Inflammatory macrophage (primary cell): Measurements from ENCODE around the gene GUF1.
A peak's percentile ranks its signal among the peaks of the same experiment; 100 is the strongest.
"Not testable (repeated sequence)": the region's sequence is repeated elsewhere in the genome, so short reads cannot be mapped to it uniquely, and the experiment has no call there.

Experiments
- DNase-seq, 2 donors: peaks; one replicate each; pipeline ENCODE4 v3.0.0-alpha.2; 2020 to 2022

The GUF1 gene

DNA sequence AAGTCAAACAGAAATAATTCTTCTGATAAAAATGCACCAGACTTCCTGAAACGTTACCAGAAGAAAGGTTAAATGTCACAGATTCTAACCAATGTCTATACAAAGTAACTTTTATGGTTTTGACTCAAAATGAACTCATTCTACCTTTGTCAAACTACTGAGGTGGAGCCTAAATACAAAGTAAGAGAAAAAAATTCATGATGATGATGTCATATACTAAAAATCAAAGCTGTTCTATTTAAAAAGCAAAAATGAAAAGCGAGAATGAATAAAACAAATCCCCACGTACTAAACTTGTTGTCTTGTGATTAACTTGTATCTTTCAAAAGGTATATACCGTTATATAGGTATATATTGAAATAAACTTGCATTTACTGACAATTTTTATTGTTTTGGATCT, 26.5 kb downstream of the GUF1 start:
- DNase-seq = no peak

- no peak for DNase-seq
These were observed 34.9 kb downstream of the GUF1 start for GRCh38 chr4:44713125-44713524.

DNA sequence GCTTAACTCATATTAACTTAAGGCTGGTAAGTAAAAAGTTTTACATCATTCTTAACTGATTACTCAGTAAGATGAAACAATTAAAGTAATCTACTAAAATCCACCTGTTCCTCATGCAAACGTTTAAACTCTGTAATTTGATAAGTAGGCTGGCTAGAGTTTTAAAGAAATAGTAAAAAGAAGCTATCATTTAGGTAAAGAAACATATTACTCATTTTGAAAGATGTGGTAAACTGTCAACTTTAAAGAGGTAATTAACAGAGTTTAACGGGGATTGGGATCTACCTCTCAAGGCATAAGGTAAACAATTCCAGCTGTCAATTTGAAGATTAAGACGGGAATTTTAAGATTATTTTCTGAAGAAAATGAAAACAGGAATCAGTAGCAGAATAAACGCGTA, 38.4 kb downstream of the GUF1 start:
- DNase-seq = no peak

DNA sequence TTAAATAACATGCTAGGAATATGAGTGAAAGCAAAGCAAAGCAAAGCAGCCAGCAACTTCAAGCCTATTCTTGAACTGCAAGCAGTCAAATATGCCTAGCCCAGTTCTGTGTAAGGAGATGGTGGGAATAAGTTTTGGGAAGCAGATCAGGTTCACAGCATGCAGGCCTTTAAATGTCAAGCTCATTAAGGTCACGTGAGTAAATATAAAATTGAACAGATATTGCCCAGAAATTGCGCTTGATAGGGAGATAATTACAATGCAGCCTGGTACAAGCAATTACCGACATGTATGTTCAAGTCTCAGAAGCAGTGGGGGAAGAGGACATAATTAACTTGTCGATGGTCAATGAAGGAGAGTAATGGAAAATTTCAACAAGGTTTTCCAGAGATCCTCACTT, 42.2 kb downstream of the GUF1 start:
- no peak for DNase-seq

GRCh38 chr4:44722001-44722400, 43.8 kb downstream of the GUF1 start:
- DNase-seq = no peak

DNA sequence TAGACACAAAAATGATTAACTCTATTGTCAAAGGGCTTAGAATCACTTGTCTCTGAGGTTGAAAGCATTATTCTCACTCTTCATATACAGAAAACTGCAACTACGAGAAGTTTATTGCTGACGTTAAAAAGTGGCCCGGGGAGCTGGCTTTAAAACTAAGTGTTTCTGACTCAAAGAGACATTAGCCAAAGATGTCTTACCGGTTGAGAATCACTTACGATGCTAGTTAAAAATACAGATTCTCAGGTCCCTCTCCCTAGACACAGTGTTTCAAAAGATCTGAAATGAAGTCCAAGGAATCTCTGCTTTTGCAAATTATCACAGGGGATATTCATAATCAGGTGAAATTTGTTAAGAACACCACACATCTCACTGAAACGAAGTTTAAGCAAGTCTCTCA, 46.9 kb downstream of the GUF1 start:
- DNase-seq = no peak

- no peak for DNase-seq
These were observed 47.5 kb downstream of the GUF1 start for GRCh38 chr4:44725726-44726037.

DNA sequence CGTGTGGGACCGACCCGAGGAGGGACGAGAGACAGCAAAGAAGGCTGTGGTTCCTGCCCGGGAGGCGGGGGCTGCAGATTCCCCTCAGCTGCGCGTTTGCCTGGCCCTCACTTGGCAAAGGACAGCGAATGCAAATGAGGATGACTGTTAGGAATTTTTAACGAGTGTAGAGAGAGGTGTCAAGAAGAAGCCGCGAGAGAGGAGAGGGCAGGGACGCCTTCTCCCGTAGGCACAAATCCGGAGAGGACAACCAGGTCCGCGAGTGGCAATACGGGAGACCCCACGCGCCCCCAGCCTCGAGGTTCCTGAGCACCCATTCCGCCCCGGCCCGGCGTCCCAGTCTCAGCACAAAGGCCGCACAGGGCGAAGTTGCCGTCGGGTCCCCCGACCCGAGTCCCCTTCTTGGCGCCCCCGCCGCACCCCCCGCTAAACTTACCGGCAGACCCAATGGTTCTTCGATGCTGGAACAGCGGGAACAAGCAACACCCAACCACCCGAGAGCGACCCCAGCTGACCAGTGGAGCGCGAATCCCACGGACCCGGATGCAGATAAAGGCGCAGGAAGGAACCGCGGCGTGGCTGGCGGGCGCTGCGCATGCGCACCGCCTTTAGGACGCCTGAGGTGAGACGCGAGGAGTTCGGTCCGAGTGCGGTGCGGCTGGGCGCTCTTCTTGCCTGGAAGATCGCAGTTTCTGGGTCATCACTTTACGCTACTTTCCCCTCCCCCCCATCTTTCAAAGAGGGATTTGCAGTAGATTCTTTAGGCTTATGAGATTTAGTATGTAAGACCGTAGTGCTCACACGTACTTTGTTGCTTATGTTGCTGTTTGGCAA, 48.0 kb downstream of the GUF1 start, which contains the start of gene GNPDA2:
Gene GNPDA2 (minus strand): TSS at position 519 of the 834 bp plus-strand sequence. CDS start 4,349 bp downstream, outside the sequence.
- DNase-seq = peak; percentile 85 to 94

DNA sequence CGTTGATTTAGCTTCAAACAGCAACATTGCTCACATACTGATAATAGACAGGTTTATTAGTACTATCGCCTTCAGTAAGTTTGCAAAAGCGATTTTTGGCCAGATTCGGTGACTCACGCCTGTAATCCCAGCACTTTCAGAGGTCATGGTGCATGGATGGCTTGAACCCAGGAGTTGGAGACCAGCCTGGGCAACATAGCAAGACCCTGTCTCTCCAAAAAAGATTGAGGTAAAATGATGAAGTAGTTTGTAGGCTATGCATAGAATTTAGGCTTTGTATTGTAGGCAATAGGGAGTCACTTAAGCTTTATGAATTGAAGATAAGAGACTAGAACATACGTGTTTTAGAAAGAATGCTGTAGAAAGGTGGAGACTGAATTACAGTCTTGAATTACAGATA, 49.3 kb downstream of the GUF1 start:
- DNase-seq = no peak

- DNase-seq = not testable (repeated sequence)
These were observed 50.5 kb downstream of the GUF1 start for GRCh38 chr4:44728694-44729093.

- no peak for DNase-seq
These were observed 58.7 kb downstream of the GUF1 start for GRCh38 chr4:44736900-44737299.

- no peak for DNase-seq
These were observed 60.4 kb downstream of the GUF1 start for GRCh38 chr4:44738615-44739014.

DNA sequence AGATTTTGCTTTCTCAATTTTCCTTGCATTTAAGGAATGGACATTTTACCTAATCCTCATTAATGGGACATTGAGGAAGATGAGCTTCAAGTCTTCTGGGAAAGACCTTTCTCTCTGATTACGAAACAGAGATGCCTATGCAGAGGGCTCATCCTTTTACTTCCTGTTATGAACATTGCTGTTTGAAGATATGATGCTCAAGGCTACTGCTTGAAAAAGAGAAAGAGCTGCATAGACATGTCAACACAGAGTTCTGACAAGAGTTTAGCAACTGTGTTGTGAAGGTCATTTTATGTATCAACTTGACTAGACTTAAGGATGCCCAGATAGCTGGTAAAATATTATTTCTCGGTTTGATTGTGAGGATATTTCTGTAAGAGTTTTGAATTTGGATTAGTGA, 62.0 kb downstream of the GUF1 start:
- no peak for DNase-seq
